ENCODE measurements around the gene IFNAR2. TPM values are rescaled to one million over a fixed set of nuclear protein-coding genes. Genes with fewer than 3 reads are reported as not detected.
A peak's percentile ranks its signal among the peaks of the same experiment; 100 is the strongest.

The IFNAR2 gene
- total RNA-seq, 4 donors from 2014 or later, result 6.6 to 13.2 (median 9.7) TPM

DNA sequence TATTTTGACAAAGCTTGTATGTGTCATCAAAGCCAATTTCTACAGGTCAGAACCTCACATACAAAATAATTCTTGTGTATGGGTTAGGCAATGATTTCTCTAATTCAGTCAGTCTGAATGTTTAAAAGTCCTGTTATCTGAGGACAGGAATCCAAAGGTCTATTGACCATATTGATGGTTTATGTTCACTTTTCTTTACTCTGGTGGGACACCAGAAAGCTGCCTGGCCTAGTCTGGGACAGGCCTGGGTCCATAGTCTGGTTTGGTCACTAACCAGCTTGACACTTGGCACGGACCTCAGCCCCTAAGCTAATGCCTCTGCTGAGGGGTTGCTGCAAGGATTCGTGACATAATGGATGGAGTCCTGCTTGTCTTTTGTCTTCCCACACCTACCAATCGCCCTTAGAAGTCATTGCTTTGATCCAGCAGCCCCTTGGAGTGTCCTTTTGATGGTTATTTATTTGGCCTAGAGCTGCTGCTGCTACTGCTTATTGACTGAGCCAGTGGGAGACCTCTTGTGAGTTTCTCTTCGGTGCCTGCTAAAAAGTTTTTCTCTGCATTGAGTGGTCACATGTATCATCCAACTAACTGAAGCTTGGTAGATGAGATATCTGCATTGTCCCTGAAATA is 15.7 kb downstream of the IFNAR2 start:
- peaks cover 0 to 13% (median 2%) of the 10 kb centered on the region in 4 donors for H3K4me1 ChIP-seq
- H3K36me3 ChIP-seq, result peaks cover 0 to 52% (median 0%) of the 10 kb centered on the region in 3 donors
- no peaks in the 10 kb centered on the region for H3K9me3 ChIP-seq
- no peak overlapping the region for H3K4me3 ChIP-seq
- H3K27ac ChIP-seq, result no peak overlapping the region
- no peak for DNase-seq
- no peak for TF ChIP-seq POLR2A (IDR thresholded peaks at IDR 0.05)
- TF ChIP-seq, protein P1, sequence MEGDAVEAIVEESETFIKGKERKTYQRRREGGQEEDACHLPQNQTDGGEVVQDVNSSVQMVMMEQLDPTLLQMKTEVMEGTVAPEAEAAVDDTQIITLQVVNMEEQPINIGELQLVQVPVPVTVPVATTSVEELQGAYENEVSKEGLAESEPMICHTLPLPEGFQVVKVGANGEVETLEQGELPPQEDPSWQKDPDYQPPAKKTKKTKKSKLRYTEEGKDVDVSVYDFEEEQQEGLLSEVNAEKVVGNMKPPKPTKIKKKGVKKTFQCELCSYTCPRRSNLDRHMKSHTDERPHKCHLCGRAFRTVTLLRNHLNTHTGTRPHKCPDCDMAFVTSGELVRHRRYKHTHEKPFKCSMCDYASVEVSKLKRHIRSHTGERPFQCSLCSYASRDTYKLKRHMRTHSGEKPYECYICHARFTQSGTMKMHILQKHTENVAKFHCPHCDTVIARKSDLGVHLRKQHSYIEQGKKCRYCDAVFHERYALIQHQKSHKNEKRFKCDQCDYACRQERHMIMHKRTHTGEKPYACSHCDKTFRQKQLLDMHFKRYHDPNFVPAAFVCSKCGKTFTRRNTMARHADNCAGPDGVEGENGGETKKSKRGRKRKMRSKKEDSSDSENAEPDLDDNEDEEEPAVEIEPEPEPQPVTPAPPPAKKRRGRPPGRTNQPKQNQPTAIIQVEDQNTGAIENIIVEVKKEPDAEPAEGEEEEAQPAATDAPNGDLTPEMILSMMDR (IDR thresholded peaks at IDR 0.05), result no peak
- H3K27me3 ChIP-seq, result no peaks in the 10 kb centered on the region

DNA sequence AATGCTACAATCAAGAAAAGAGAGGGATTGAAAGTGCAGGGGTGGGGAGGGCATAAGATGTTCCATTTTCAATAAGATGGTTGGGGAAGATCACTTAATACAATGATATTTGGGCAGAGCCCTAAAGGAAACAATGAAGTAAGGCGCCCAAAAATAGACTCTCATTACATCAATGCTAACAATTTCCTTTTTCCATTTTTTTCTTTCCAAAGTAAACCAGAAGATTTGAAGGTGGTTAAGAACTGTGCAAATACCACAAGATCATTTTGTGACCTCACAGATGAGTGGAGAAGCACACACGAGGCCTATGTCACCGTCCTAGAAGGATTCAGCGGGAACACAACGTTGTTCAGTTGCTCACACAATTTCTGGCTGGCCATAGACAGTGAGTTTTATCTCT is 16.8 kb downstream of the IFNAR2 start:
- H3K4me3 ChIP-seq, result no peak overlapping the region
- peaks cover 0 to 63% (median 0%) of the 10 kb centered on the region in 3 donors for H3K36me3 ChIP-seq
- no peak for DNase-seq
- TF ChIP-seq, protein P1 (IDR thresholded peaks at IDR 0.05), result no peak
- no peak for TF ChIP-seq POLR2A (IDR thresholded peaks at IDR 0.05)
- H3K4me1 ChIP-seq, result peaks cover 0 to 13% (median 2%) of the 10 kb centered on the region in 4 donors
- H3K27ac ChIP-seq, result no peak overlapping the region
- H3K27me3 ChIP-seq, result no peaks in the 10 kb centered on the region
- no peaks in the 10 kb centered on the region for H3K9me3 ChIP-seq

DNA sequence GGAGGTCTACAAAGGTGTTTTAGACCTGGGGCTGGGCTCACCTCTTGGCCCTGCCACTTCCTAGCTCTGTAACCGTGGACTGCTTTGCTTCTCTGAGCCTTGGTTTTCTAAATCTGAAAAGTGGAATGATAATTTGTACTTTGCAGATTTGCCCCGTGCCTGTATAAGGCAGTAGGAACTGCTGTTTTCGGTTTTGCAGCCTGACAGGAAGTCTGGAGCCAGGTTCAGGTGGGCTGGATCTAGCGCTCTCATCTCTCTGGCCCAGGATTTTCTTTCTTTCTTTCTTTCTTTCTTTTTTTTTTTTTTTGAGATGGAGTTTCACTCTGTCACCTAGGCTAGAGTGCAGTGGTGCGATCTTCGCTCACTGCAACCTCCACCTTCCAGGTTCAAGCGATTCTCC is 17.2 kb downstream of the IFNAR2 start:
- Histone ChIP-seq H3K36me3 (peaks cover 0 to 67% (median 0%) of the 10 kb centered on the region in 3 donors), H3K4me1 (peaks cover 0 to 13% (median 2%) of the 10 kb centered on the region in 4 donors), H3K27me3 (no peaks in the 10 kb centered on the region), H3K4me3 (no peak overlapping the region), H3K27ac (no peak overlapping the region), H3K9me3 (no peaks in the 10 kb centered on the region)
- TF ChIP-seq POLR2A (IDR thresholded peaks at IDR 0.05), result no peak
- TF ChIP-seq, protein P1 (IDR thresholded peaks at IDR 0.05), result no peak
- no peak for DNase-seq

DNA sequence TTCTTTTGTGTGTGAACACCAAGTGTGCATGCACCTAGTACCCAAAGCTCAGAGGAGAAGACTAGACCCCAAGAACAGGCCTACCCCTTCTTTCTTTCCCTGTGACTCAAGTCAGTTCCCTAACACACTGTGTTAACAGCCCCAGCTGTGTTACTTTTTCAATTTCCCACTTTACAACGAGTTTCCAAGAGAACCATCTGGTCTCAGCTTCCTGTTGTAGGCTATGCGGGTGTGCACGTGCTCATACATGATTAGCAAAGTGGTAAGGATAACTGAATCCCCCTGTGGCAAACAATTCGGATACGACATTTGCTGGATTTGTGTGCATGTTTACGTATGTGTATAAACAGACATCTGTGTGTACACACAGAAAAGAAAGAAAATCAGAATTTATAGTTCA is 17.9 kb downstream of the IFNAR2 start:
- H3K4me1 ChIP-seq, result peaks cover 0 to 13% (median 2%) of the 10 kb centered on the region in 4 donors

DNA sequence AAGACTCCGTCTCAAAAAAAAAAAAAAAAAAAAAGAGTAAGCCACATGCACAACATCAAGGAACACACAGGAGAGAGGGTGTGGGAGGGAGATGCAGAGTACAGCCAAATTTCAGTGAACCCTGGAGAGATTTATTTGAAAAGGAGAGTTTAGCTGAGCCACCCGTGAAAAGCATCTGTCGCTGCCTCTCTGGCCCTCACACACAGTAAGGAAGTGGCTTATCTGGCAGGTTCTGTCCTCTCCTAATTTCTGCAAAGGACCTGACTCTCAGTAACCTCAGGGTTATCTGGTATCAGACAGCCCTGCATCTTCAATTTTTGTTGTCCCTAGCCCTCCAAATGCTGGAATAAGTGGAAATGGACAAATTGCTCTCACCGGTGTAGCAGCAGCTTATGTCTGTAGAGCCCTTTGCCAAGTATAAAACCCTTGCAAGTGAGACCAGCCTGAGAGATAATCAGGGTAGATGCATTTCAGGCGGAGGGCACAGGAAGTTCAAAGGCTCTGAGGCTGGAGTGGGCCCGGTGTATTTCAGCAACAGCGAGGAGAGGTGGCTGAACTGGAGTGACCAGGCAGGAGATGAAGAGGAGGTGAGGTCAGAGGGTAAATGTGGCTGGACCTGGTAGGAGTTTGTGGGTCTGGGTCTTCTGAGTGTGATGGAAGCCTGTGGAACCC is 19.7 kb downstream of the IFNAR2 start:
- DNase-seq, result no peak
- Histone ChIP-seq H3K4me3 (no peak overlapping the region), H3K4me1 (peaks cover 0 to 4% (median 1%) of the 10 kb centered on the region in 4 donors), H3K27me3 (no peaks in the 10 kb centered on the region), H3K27ac (no peak overlapping the region), H3K36me3 (peaks cover 0 to 91% (median 0%) of the 10 kb centered on the region in 3 donors), H3K9me3 (no peaks in the 10 kb centered on the region)
- TF ChIP-seq, protein P1 (IDR thresholded peaks at IDR 0.05), result no peak
- no peak for TF ChIP-seq POLR2A (IDR thresholded peaks at IDR 0.05)

More for the DNA sequence above, 17.9 kb downstream of the IFNAR2 start:
- Histone ChIP-seq H3K27ac (peak overlapping the region in 1 of 4 donors; percentile 22), H3K9me3 (no peaks in the 10 kb centered on the region), H3K27me3 (no peaks in the 10 kb centered on the region), H3K4me3 (no peak overlapping the region), H3K36me3 (peaks cover 0 to 74% (median 0%) of the 10 kb centered on the region in 3 donors)
- TF ChIP-seq, protein P1 (IDR thresholded peaks at IDR 0.05), result no peak
- no peak for TF ChIP-seq POLR2A (IDR thresholded peaks at IDR 0.05)
- no peak for DNase-seq

Data from Peyer's patch (tissue), 4 donors.